MM.1S (cell line): Measurements from ENCODE around the gene IL37.

ENCODE experiments used
- DNase-seq: peaks from one replicate; pipeline ENCODE4 v3.0.0-alpha.2; 2015
- H2AFZ ChIP-seq: fragments of 300-600 bp; sonication (generic); 2 replicates; pipeline ENCODE4 v1.6.0; 2016; ENCODE audit warnings: antibody characterized with exemption, low read length
- H3F3A ChIP-seq: fragments of 300-600 bp; sonication (generic); 2 replicates; pipeline ENCODE4 v1.6.1; 2016; ENCODE audit warnings: mild to moderate bottlenecking, antibody characterized with exemption, low read length, moderate library complexity, mixed read lengths; ENCODE audit not compliant: insufficient read depth
- H3K27ac ChIP-seq: fragments of 300-600 bp; sonication (generic); 2 replicates; pipeline ENCODE4 v1.5.1; 2016; ENCODE audit warnings: mild to moderate bottlenecking, low read length
- H3K27me3 ChIP-seq: fragments of 300-600 bp; sonication (generic); replicated peaks from 2 replicates; pipeline ENCODE4 v1.6.0; 2016; ENCODE audit warnings: low read length; ENCODE audit not compliant: insufficient read depth
- H3K36me3 ChIP-seq: fragments of 300-600 bp; sonication (generic); replicated peaks from 2 replicates; pipeline ENCODE4 v1.6.1; 2016; ENCODE audit warnings: mild to moderate bottlenecking, low read length, mixed read lengths; ENCODE audit not compliant: insufficient read depth
- H3K4me1 ChIP-seq: fragments of 300-600 bp; sonication (generic); 2 replicates; pipeline ENCODE4 v1.6.1; 2016; ENCODE audit warnings: low read length, mixed read lengths
- H3K4me2 ChIP-seq: fragments of 300-600 bp; sonication (generic); 2 replicates; pipeline ENCODE4 v1.6.0; 2016; ENCODE audit warnings: low read depth, low read length
- H3K4me3 ChIP-seq: fragments of 300-600 bp; sonication (generic); 2 replicates; pipeline ENCODE4 v1.5.1; 2016; ENCODE audit warnings: low read length, mixed read lengths
- H3K79me2 ChIP-seq: fragments of 300-600 bp; sonication (generic); 2 replicates; pipeline ENCODE4 v1.6.1; 2016; ENCODE audit warnings: mixed run types, low read length, mixed read lengths
- H3K9ac ChIP-seq: fragments of 300-600 bp; sonication (generic); 2 replicates; pipeline ENCODE4 v1.6.1; 2016; ENCODE audit warnings: low read length, mixed read lengths
- H3K9me2 ChIP-seq: fragments of 300-600 bp; sonication (generic); replicated peaks from 2 replicates; pipeline ENCODE4 v1.6.1; 2016; ENCODE audit warnings: mild to moderate bottlenecking, low read length, mixed read lengths; ENCODE audit not compliant: insufficient read depth
- H3K9me3 ChIP-seq: fragments of 300-600 bp; sonication (generic); replicated peaks from 2 replicates; pipeline ENCODE4 v1.6.1; 2016; ENCODE audit warnings: mild to moderate bottlenecking, low read length, mixed read lengths; ENCODE audit not compliant: insufficient read depth
- H4K20me1 ChIP-seq: fragments of 300-600 bp; sonication (generic); 2 replicates; pipeline ENCODE4 v1.6.1; 2016; ENCODE audit warnings: mild to moderate bottlenecking, low read length, moderate library complexity, mixed read lengths; ENCODE audit not compliant: insufficient read depth
- EZH2 ChIP-seq: fragments of 300-600 bp; sonication (generic); optimal IDR thresholded peaks from 2 replicates; pipeline ENCODE3; 2017; ENCODE audit warnings: low read depth, mild to moderate bottlenecking, antibody characterized with exemption, low read length, mixed read lengths
- EZH2phosphoT487 ChIP-seq: fragments of 300-600 bp; sonication (generic); IDR thresholded peaks from 2 replicates; pipeline ENCODE4 v1.6.1; 2018; ENCODE audit warnings: antibody characterized with exemption, low read length
- TF ChIP-seq, protein P1 (sequence below): fragments of 300-600 bp; sonication (generic); IDR thresholded peaks from 2 replicates; pipeline ENCODE4 v1.5.1; 2016; ENCODE audit warnings: antibody characterized with exemption, low read length, mixed read lengths

The IL37 gene

DNA sequence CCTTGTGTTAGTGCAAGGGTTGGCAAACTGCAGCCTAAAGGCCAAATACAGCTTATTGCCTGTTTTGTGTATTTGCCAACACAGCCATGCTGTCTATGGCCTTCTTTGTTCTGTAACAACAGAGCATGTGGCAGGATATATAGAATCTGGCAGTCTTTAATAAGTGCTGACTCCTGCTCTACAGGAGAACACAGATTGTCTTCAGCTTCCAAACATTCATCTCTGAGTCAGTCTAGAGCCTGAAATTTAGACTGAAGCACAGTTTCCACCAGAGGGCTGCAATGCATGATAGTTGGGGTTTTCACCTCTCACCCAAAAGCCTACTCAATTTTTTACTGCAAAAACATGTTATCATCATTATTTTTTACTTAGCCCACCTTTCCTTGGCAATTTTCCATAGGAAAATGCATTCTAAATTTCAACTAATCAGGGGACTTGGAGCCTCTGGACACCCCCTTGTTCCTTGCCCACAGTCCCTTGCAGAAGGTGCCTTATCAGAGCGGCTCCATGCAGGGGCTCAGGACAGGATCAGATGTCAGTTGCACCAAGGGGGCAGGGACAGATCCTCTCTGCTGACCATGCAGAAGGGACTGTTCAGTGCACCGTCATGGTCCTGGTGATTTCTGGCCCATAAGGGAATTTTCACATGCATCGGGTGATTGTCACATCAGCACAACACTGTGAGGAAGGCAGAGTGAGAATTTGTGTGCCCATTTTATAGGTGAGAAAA, 12.4 kb downstream of the IL37 start:
- no peak for DNase-seq
- no peak overlapping the region for H2AFZ ChIP-seq

DNA sequence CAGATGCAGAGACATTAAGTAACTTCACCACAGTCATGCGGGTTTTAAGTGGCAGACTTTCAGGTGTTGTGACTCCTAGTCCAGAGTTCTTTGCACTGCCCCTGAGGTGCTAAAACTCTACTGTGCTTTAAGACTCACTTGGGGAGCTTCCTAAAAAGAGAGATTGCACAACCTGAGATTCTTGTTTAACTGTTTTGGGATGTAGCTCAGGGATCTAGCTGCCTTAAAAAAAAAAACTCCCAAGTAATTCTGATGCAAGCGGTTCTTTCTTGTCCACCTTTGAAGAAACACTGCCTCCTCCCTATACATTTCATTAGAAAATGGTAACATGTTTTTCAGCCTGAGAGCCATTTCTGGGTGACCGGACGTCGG, 13.0 kb downstream of the IL37 start:
- H3K79me2 ChIP-seq = no peaks in the 10 kb centered on the region
- no peak overlapping the region for H3K9ac ChIP-seq
- H3K4me2 ChIP-seq = no peak overlapping the region
- no peaks in the 10 kb centered on the region for H3K4me1 ChIP-seq
- H3F3A ChIP-seq = no peaks in the 10 kb centered on the region
- H2AFZ ChIP-seq = no peak overlapping the region
- no peaks in the 10 kb centered on the region for H3K9me3 ChIP-seq
- H3K4me3 ChIP-seq = no peak overlapping the region
- no peak overlapping the region for H3K27ac ChIP-seq
- H3K36me3 ChIP-seq = no peaks in the 10 kb centered on the region
- H4K20me1 ChIP-seq = no peaks in the 10 kb centered on the region
- H3K27me3 ChIP-seq = no peaks in the 10 kb centered on the region
- TF ChIP-seq EZH2 = no peak
- no peak for TF ChIP-seq EZH2phosphoT487
- TF ChIP-seq, protein P1, sequence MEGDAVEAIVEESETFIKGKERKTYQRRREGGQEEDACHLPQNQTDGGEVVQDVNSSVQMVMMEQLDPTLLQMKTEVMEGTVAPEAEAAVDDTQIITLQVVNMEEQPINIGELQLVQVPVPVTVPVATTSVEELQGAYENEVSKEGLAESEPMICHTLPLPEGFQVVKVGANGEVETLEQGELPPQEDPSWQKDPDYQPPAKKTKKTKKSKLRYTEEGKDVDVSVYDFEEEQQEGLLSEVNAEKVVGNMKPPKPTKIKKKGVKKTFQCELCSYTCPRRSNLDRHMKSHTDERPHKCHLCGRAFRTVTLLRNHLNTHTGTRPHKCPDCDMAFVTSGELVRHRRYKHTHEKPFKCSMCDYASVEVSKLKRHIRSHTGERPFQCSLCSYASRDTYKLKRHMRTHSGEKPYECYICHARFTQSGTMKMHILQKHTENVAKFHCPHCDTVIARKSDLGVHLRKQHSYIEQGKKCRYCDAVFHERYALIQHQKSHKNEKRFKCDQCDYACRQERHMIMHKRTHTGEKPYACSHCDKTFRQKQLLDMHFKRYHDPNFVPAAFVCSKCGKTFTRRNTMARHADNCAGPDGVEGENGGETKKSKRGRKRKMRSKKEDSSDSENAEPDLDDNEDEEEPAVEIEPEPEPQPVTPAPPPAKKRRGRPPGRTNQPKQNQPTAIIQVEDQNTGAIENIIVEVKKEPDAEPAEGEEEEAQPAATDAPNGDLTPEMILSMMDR = no peak
- DNase-seq = no peak
- no peaks in the 10 kb centered on the region for H3K9me2 ChIP-seq

More for the DNA sequence above, 12.4 kb downstream of the IL37 start:
- Histone ChIP-seq H3K9me3 (no peaks in the 10 kb centered on the region), H3K36me3 (no peaks in the 10 kb centered on the region), H3K27me3 (no peaks in the 10 kb centered on the region), H3K27ac (no peak overlapping the region), H4K20me1 (no peaks in the 10 kb centered on the region), H3K4me2 (no peak overlapping the region), H3K79me2 (no peaks in the 10 kb centered on the region), H3K9ac (no peak overlapping the region), H3K4me3 (no peak overlapping the region), H3F3A (no peaks in the 10 kb centered on the region), H3K4me1 (no peaks in the 10 kb centered on the region), H3K9me2 (no peaks in the 10 kb centered on the region)
- no peak for TF ChIP-seq EZH2phosphoT487
- no peak for TF ChIP-seq EZH2
- TF ChIP-seq, protein P1 = no peak

DNA sequence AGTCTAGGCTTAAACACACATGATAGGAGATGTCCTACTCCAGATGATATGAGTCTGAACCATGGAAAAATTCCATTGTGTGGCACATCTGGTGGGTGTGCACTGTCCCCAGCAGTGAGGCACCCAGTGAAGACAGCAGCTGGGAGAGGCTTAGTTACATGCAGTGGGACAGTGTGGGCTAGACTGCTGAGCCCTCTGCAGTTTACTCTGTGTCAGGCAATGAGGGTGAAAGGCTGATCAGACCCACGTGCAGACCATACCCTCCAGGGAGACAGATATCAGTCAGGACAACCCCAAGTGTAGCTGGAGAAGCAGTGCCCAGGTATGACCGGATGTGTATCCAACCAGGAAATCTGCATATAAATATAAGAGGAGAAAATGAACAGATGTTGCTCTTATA, 13.4 kb downstream of the IL37 start:
- H4K20me1 ChIP-seq = no peaks in the 10 kb centered on the region
- H3K79me2 ChIP-seq = no peaks in the 10 kb centered on the region
- no peaks in the 10 kb centered on the region for H3K4me1 ChIP-seq
- no peak overlapping the region for H3K27ac ChIP-seq
- H3K36me3 ChIP-seq = no peaks in the 10 kb centered on the region
- H3K9me3 ChIP-seq = no peaks in the 10 kb centered on the region
- no peaks in the 10 kb centered on the region for H3K9me2 ChIP-seq
- H2AFZ ChIP-seq = no peak overlapping the region
- H3K27me3 ChIP-seq = no peaks in the 10 kb centered on the region
- TF ChIP-seq EZH2 = no peak
- TF ChIP-seq, protein P1 = no peak
- no peak for TF ChIP-seq EZH2phosphoT487
- H3K4me3 ChIP-seq = no peak overlapping the region
- no peaks in the 10 kb centered on the region for H3F3A ChIP-seq
- DNase-seq = no peak
- H3K9ac ChIP-seq = no peak overlapping the region
- H3K4me2 ChIP-seq = no peak overlapping the region
